NOMO-1 treated with DMSO at 0.1 percent for 48 hours (cell line): ENCODE measurements around the gene MED9.

ENCODE experiments used
- DNase-seq: peaks from one replicate; lab custom pipeline; 2025; ENCODE audit not compliant: unreplicated experiment; lab: John Stamatoyannopoulos, UW

Gene MED9

GRCh38 chr17:17487998-17488397 is 11.2 kb downstream of the MED9 start:
- no peak for DNase-seq

- no peak for DNase-seq
Measured at GRCh38 chr17:17491031-17491471, 14.3 kb downstream of the MED9 start.

- DNase-seq, result no peak
Measured at GRCh38 chr17:17491546-17491988, 14.8 kb downstream of the MED9 start.

- no peak for DNase-seq
Measured at GRCh38 chr17:17492085-17492484, 15.3 kb downstream of the MED9 start.

- no peak for DNase-seq
Measured at GRCh38 chr17:17492571-17492970, 15.8 kb downstream of the MED9 start.

- DNase-seq, result no peak
Measured at GRCh38 chr17:17493249-17493985, 16.6 kb downstream of the MED9 start.

- DNase-seq, result no peak
Measured at GRCh38 chr17:17493986-17494466, 17.2 kb downstream of the MED9 start.

- no peak for DNase-seq
Measured at GRCh38 chr17:17494499-17494869, 17.7 kb downstream of the MED9 start.

GRCh38 chr17:17494870-17495535 is 18.2 kb downstream of the MED9 start:
- DNase-seq, result peak; percentile 8

GRCh38 chr17:17495536-17496188 is 18.9 kb downstream of the MED9 start:
- DNase-seq, result peak; percentile 43

- peak; percentile 73 for DNase-seq
Measured at GRCh38 chr17:17496189-17497064, 19.6 kb downstream of the MED9 start, which contains the start of gene RASD1. Gene RASD1, minus strand, starts transcription at chr17:17496395. Its CDS starts 214 bp downstream, at chr17:17496181.

- DNase-seq, result no peak
Measured at GRCh38 chr17:17497065-17497844, 20.5 kb downstream of the MED9 start.

GRCh38 chr17:17497845-17498520 is 21.2 kb downstream of the MED9 start:
- DNase-seq, result no peak

- DNase-seq, result no peak
Measured at GRCh38 chr17:17498606-17499301, 22.0 kb downstream of the MED9 start.

- no peak for DNase-seq
Measured at GRCh38 chr17:17499402-17500145, 22.8 kb downstream of the MED9 start.

- DNase-seq, result no peak
Measured at GRCh38 chr17:17500999-17501605, 24.3 kb downstream of the MED9 start.

GRCh38 chr17:17502741-17503565 is 26.2 kb downstream of the MED9 start:
- DNase-seq, result no peak
